ENCODE results near the gene NECTIN4. TPM values are rescaled to one million over a fixed set of nuclear protein-coding genes. Genes with fewer than 3 reads are reported as not detected.

NECTIN4 gene
- total and polyA plus RNA-seq, 2 of the 8 experiments (the other 6 are each of a cell fraction or from before 2014, with no cell fraction given) = 0.19 to 0.71 TPM

GRCh38 chr1:161117759-161118581, 28.6 kb upstream of the NECTIN4 start, which contains the start of the genes NIT1 and PFDN2:
NIT1 (plus strand) TSS chr1:161118105; CDS start chr1:161118177, 72 bp downstream.
PFDN2 (minus strand) TSS chr1:161118037; CDS start chr1:161118026, 11 bp downstream.
- Histone ChIP-seq H3K4me2 (ENCODE audit: insufficient read depth in 1 of 2, low read depth in 2 of 2, low read length in 2 of 2) (peak within 1 kb of the TSS; percentile 77 to 100), H3K27me3 (replicated peaks in 1 of 4; ENCODE audit: control insufficient read depth in 3 of 4, extremely low read depth in 1 of 4, insufficient read depth in 3 of 4, low read length in 3 of 4) (no peaks in the 10 kb centered on the region), H3K18ac (ENCODE audit: extremely low read depth, low read length) (peak within 1 kb of the TSS; percentile 19; the same call in 1 of the 2 replicates), H2BK15ac (ENCODE audit: low read length) (peak within 1 kb of the TSS; percentile 82; the same call in 1 of the 2 replicates), H3K27ac (ENCODE audit: low read depth, low read length) (peak within 1 kb of the TSS; percentile 85), H3K79me1 (ENCODE audit: low read depth, low read length) (peaks cover 15% of the 10 kb centered on the region), H2BK20ac (ENCODE audit: low read length) (0 out of 2 replicates have a peak within 1 kb of the TSS, but pooled peaks have one; percentile 52), H3K9ac (replicated peaks in 1 of 4; ENCODE audit: extremely low read depth in 1 of 4, low read depth in 3 of 4, low read length in 3 of 4) (peak within 1 kb of the TSS; percentile 86 to 96 (median 88)), H4K8ac (ENCODE audit: extremely low read depth, insufficient read depth, low read length) (peak within 1 kb of the TSS; percentile 97; the same call in 1 of the 2 replicates), H2BK5ac (ENCODE audit: low read depth, low read length) (peak within 1 kb of the TSS; percentile 78), H3K9me3 (ENCODE audit: insufficient read depth in 2 of 2, low read depth in 1 of 2, low read length in 1 of 2) (no peaks in the 10 kb centered on the region), H2AFZ (ENCODE audit: low read length) (peak within 1 kb of the TSS; percentile 37; the same call in 1 of the 2 replicates), H3K36me3 (ENCODE audit: control insufficient read depth in 2 of 4, insufficient read depth in 4 of 4, low read length in 3 of 4) (peaks cover 13 to 35% (median 26%) of the 10 kb centered on the region in 4 experiments), H3K79me2 (ENCODE audit: control insufficient read depth in 1 of 2, insufficient read depth in 2 of 2, low read length in 2 of 2) (peaks cover 4 to 54% of the 10 kb centered on the region in 2 experiments; a peak in 3 of 4 replicates), H2BK120ac (replicated peaks; ENCODE audit: low read depth, low read length) (no peak within 1 kb of the TSS), H2AK5ac (ENCODE audit: low read depth, low read length) (peak within 1 kb of the TSS; percentile 18; the same call in 1 of the 2 replicates), H3K56ac (replicated peaks; ENCODE audit: insufficient read length, low read depth, low read length) (peak within 1 kb of the TSS; percentile 83), H4K5ac (ENCODE audit: insufficient read length, low read depth, low read length) (peak within 1 kb of the TSS; percentile 57), H4K20me1 (replicated peaks in 1 of 2; ENCODE audit: control insufficient read depth in 1 of 2, insufficient read depth in 2 of 2, low read length in 2 of 2) (peaks cover 0 to 8% of the 10 kb centered on the region in 2 experiments), H4K91ac (replicated peaks; ENCODE audit: insufficient read length, low read length) (peak within 1 kb of the TSS; percentile 37), H2BK12ac (ENCODE audit: low read depth, low read length) (peak within 1 kb of the TSS; percentile 70; the same call in 1 of the 2 replicates), H3K4ac (replicated peaks; ENCODE audit: insufficient read length, low read depth, low read length) (no peak within 1 kb of the TSS), H3K14ac (ENCODE audit: insufficient read length) (no peak within 1 kb of the TSS), H3K23me2 (ENCODE audit: low read depth, low read length) (peaks cover 12% of the 10 kb centered on the region), H3K4me1 (replicated peaks in 1 of 4; ENCODE audit: control insufficient read depth in 3 of 4, insufficient read depth in 4 of 4, low read length in 3 of 4) (peaks cover 4 to 10% (median 5%) of the 10 kb centered on the region in 4 experiments; a peak in 6 of 7 replicates), H3K23ac (ENCODE audit: insufficient read length) (peak within 1 kb of the TSS; percentile 66), H3K4me3 (ENCODE audit: extremely low read depth in 1 of 4, insufficient read depth in 2 of 4, low read depth in 3 of 4, low read length in 4 of 4) (peak within 1 kb of the TSS; percentile 84 to 99 (median 93))
- peak; percentile 72 to 96 for DNase-seq (ENCODE audit: low read depth in 1 of 2, low spot score in 2 of 2)
- CTCF ChIA-PET (ENCODE audit: partially characterized antibody) = interaction anchor here (0.5 to 5.0 kb wide), 7 partner anchors 20 to 337 kb away, joined by 3 to 33 read pairs (median 4); partner anchors contain the start of gene KLHDC9
- no peak for FAIRE-seq
- POLR2A ChIA-PET (ENCODE audit: partially characterized antibody) = interaction anchor here (0.6 to 1.8 kb wide), 8 partner anchors 13 to 100 kb away, joined by 3 to 7 read pairs (median 4); partner anchors contain the start of genes B4GALT3, F11R, KLHDC9 and UFC1
- WGBS, 2 experiments (ENCODE audit: extremely low coverage in 1 of 2, insufficient coverage in 1 of 2, insufficient read length in 1 of 2, insufficient replicate concordance in 2 of 2, low coverage in 1 of 2, low lambda C conversion rate in 2 of 2, missing lambda C conversion rate in 1 of 2) = 2% methylated on average over 51 of the region's 58 CpGs; no CpG with 5 or more reads in 1 of the 2 experiments
- TF ChIP-seq POLR2AphosphoS5 (IDR thresholded peaks at IDR 0.05; ENCODE audit: low read depth, low read length) (peak; percentile 84), SRF (IDR thresholded peaks at IDR 0.05; ENCODE audit: low read depth, low read length) (no peak), POLR2A (IDR thresholded peaks at IDR 0.05; ENCODE audit: control extremely low read depth in 1 of 2, low read depth in 2 of 2, low read length in 2 of 2) (peak in 1 of 2 experiments; percentile 70; a peak in 2 of 3 replicates), HDAC6 (IDR thresholded peaks at IDR 0.05; ENCODE audit: low read depth, low read length) (no peak), SP1 (IDR thresholded peaks at IDR 0.05; ENCODE audit: low read depth, low read length) (no peak), YY1 (IDR thresholded peaks at IDR 0.05; ENCODE audit: low read depth, low read length) (peak; percentile 95), SIX5 (IDR thresholded peaks at IDR 0.05; ENCODE audit: low read depth, low read length) (no peak), SAP30 (IDR thresholded peaks at IDR 0.05; ENCODE audit: insufficient read depth, insufficient replicate concordance, low read length) (peak; percentile 84)
- TF ChIP-seq, protein P1, sequence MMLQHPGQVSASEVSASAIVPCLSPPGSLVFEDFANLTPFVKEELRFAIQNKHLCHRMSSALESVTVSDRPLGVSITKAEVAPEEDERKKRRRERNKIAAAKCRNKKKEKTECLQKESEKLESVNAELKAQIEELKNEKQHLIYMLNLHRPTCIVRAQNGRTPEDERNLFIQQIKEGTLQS (IDR thresholded peaks at IDR 0.05; ENCODE audit: insufficient read depth, low read depth, low read length) = no peak
- TF ChIP-seq, protein P2, sequence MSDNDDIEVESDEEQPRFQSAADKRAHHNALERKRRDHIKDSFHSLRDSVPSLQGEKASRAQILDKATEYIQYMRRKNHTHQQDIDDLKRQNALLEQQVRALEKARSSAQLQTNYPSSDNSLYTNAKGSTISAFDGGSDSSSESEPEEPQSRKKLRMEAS (IDR thresholded peaks at IDR 0.05) = peak; percentile 49; the same call in 1 of the 2 replicates
